Tibial nerve (tissue), 4 donors: ENCODE measurements around the gene IL25.

ENCODE experiments used
- CTCF ChIP-seq, 5 experiments: fragments of 200-600 bp in 3 of 5; fragments of 450-650 bp in 2 of 5; sonication (generic) in 3 of 5; IDR thresholded peaks; one replicate each; pipeline ENCODE4 v1.5.1; 2016 to 2019; ENCODE audit warnings: antibody characterized with exemption in 5 of 5, mild to moderate bottlenecking in 3 of 5, moderate library complexity in 2 of 5
- EP300 ChIP-seq, 2 donors: sonication (generic); formaldehyde crosslinking; IDR thresholded peaks; one replicate each; pipeline ENCODE4 v1.6.1; 2017; ENCODE audit warnings: antibody characterized with exemption in 2 of 2, mild to moderate bottlenecking in 1 of 2
- POLR2A ChIP-seq, 2 donors: fragments of 450-650 bp; IDR thresholded peaks; one replicate each; pipeline ENCODE4 v1.6.1; 2017; ENCODE audit warnings: antibody characterized with exemption in 2 of 2, mild to moderate bottlenecking in 2 of 2, moderate library complexity in 2 of 2

DNA sequence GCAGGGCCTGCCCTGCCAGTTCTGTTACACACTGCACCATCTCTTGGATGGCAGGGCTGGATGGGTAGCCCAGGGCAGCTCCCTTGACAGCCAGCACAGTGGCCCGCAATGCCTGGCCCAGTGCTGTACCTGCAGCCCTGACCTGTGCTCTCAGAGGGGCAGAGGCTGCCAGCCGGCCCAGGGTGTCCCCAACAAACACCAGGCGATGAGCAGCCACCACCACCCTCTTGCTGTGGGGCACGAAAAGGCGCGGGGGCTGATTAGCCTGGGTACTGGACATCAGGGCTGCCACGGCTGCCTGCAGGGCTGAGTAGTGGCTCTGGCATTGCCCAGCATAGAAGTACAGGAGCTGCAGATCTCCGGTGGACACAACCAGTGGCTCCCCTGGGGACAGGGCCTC lies 15.3 kb upstream of the IL25 start:
- TF ChIP-seq CTCF (IDR thresholded peaks at IDR 0.05) (no peak), EP300 (IDR thresholded peaks at IDR 0.05) (no peak), POLR2A (IDR thresholded peaks at IDR 0.05) (no peak)
